NCI-H187 treated with DMSO at 0.1 percent for 48 hours (cell line): Measurements from ENCODE around the gene MANEA.

ENCODE experiments used
- DNase-seq: peaks from one replicate; lab custom pipeline; 2025; lab: John Stamatoyannopoulos, UW

MANEA gene

DNA sequence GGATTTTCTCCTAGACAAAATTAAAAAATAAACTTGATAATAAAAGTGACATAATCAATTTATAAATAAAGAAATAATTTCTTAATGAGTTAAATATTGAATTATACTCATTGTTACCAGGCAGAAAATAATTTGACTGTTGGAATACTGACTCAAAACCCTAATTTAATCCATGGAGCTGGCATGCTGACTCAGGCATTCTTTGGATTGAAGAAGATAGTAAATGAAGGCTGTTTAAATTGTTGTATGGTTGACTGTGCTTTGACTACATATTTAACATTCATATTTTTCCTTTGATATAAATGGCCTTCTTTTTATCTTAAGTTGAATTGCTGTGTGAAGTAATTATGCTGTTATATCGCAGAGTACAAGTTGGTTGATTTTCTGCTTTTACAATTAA lies 11.7 kb downstream of the MANEA start:
- DNase-seq, result no peak

DNA sequence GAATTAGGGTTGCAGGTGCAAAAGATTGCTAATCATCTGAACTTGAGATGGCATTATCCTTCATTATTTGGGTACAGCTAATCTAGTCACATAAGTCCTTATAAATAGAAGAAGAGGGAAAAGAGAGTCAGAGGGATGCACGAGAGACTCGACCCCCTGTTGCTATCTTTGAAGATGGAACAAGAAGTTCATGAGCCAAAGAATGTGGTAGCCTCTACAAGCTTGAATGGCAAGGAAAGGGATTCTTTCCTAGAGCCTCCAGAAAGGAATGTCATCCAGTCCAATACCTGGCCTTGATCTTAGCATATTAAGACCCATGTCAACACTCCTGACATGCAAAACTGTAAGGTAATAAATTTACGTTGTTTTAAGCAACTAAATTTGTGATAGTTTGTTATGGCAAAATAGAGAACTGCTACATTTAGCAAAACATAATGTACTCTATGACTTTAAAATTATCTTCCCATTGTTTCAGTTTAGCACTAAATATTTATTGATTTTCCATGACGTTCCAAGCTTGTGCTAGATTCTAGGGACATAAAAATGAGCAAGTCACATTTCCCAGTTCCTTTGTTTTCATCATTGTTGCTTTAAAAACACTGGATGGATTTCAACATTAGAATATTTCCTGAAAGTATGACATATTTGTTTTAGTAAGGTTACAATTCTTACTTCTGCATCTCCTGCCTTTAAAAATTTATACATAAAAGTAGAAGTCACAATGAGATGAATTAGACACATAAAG lies 12.7 kb downstream of the MANEA start:
- no peak for DNase-seq

DNA sequence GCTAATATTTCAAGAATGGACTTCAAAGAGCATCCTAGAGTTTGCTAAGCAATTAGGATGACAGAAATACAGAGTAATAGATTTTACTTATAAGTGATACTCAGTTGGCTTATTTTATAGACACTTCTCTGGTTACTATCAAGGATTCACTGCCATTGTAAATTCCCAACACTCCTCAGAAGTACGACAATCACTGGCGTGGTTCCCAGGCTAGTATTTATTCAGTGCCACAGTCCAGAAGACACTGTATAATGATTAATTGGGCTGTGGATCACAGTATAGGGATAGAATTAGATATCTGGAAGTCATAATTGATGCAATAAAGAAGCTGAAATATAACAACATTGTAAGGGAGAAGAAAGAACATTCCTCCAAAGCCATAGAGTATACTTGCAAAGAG lies 15.7 kb downstream of the MANEA start:
- DNase-seq, result no peak

DNA sequence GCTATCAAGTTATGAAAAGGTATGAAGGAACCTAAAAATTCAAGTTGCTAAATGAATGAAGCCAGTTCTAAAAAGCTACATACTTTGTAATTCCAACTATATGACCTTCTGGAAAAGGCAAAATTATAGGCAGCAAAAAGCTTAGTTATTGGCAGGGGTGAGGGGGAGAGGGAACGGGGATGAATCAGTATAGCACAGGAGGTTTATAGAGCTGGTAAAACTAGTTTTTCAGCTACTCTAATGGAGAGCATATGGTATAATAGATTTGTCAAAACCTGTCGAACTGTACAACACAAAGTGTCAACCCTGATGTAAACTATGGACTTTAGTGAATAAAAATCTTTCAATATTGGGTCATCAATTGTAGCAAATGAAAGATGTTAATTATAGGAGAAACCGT lies 18.7 kb downstream of the MANEA start:
- no peak for DNase-seq

DNA sequence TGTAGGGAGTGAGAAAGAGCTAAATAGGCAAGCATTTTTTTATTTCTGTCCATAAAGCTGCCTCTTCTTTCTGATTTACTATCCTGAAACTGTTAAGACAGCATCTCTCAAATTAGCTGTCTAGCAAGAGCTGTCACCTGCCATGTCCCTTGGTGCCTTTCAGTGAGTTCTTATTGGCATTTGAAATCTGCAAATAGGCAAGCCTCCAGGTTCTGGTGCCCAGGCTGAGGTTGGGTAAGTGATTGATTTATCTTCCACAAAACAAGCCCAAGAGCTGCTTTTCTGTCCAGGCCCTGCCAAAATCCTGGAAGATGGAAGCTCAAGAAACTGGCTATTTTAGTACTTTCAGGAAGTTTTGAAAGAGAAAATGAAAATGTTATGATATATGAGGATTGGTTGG lies 22.4 kb downstream of the MANEA start:
- DNase-seq, result no peak

DNA sequence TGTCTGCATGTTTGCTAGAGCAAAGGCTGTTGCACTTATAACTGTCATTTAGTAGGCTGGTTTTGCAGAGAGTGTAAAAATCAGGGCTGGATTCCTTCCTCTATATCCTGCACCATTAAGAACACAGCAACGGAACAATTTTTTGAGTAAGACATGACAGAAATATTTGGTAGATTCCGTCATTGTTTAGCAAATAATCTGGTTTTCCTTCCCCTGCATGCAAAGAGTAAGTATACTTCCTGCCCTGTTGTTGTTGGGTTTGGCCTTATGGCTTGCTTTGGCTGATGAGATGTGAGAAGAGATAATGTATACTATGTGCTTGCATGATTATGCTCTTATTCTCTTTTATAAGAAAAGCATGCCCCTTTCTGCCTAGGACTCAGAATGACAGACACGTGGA lies 23.8 kb downstream of the MANEA start:
- no peak for DNase-seq

DNA sequence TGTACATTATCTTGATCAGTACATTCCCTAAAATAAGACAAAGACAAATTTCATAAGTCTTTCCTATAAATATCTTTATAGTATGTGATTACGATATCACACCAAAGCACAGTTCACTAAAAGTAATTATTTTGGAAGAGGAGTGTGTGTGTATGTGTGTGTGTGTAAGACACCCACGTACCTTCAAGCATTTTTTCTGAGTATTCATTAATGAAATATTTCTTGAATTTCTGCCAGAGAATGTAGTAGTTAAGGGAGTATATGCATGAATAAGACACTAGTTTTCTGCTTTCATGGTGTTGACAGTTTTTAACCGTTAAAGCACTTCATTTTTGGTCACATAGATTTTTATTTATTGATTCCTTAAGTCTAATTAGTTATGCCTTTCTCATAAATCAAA lies 36.8 kb downstream of the MANEA start:
- DNase-seq, result no peak

DNA sequence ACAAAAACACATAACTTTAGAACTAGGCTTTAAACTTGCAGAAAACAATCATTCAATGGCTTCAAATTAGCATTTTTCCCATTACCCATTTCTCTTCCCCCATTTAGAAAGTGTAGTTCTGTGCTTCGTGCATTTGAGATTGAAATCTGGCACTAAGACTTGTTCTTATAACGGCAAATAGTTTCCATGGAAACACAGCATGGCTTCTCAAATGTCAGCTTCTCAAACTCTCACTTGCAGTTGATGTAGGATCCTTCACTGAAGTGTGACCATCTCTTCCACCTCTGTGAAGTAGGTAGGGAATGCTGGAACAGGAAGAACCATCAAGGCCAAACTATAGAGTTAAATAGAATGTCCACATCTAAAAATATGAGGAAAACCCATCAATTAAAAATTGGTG lies 52.2 kb downstream of the MANEA start:
- peak; percentile 38 for DNase-seq

DNA sequence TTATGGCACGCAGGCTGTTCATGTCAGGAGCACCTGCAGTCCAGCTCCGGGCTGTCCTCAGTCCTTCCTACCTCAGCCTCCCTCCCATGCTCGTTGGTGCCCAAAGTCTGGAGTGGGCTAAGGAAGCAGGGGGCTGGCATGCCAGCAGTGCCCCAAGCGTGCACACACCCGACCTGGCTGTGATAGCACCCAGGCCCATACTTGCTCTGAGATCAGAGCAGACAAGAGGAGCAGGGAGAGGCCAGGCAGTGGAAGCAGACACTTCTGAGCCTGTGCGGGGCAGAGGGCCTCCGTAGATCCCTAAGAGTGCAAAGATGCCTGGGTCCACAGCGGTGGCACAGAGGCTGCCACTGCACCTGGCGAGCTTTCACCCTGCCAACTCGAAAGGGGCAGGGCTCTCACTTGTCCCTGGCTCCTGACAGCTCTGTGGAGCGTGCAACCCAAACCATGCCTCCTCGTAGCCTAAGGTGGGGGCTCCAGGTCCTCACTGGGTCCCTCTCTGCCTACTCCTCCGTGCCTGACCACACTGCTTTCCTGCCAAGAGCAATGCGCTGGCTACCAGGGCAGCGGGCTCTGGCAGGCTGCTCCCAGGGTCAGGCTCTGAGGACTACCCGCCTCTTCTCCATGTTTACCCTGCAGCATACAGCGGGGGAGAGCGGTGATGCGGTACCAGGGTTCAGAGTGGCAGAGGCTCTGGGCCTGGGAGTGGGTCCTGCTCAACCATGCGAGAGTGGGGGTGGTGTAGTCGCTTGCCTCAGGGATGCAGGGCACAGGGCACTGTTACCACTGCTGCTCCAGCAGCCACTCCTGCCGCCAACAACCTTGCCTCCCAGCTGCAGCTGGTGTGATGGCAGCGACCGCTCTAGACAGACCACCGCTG lies 59.5 kb downstream of the MANEA start:
- no peak for DNase-seq

DNA sequence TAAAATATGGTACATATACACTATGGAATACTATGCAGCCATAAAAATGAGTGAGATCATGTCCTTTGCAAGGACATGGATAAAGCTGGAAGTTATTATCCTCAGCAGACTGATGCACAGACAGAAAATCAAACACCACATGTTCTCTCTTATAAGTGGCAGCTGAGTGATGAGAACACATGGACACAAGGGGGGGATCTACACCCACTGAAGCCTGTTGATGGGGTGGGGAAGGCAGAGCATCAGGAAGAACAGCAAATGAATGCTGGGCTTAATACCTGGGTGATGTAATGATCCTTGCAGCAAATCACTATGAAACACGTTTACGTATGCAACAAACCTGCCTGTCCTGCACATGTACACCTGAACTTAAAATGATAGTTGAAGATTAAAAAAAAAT lies 71.3 kb downstream of the MANEA start:
- DNase-seq, result no peak

DNA sequence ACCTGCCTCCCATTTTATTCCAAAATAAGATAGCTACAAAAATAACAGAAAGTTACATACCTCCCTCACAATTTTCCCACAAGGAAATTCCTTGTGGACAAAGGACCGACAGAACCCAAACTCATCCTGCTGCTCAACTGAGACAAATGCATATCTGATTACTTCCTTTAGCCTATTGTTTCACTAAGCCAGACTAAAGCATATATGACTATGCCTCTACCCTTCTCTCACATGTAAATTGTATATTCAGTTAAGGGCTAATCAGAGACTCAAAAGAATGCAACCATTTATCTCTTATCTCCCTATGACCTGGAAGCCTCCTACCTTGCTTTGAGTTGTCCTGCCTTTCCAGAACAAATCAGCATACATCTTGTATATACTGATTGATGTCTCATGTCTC lies 72.1 kb downstream of the MANEA start:
- no peak for DNase-seq

DNA sequence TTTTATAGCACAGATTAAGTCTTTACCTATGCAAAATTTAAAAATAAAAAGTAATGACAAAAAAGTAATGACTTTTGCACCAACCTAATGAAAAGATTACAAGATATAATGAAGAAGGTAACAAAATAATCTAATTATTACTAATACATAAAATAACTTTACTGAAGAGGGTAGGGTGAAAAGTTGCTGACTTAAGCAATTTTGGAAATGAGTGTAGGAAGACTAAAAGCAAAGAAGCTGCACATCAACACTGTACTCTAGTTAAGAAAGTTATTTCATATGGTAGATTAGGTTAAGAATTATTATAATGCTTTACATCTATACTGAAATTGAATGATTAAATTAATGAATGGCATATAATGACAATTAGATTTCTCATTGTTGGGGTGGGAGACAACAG lies 76.8 kb downstream of the MANEA start:
- no peak for DNase-seq

DNA sequence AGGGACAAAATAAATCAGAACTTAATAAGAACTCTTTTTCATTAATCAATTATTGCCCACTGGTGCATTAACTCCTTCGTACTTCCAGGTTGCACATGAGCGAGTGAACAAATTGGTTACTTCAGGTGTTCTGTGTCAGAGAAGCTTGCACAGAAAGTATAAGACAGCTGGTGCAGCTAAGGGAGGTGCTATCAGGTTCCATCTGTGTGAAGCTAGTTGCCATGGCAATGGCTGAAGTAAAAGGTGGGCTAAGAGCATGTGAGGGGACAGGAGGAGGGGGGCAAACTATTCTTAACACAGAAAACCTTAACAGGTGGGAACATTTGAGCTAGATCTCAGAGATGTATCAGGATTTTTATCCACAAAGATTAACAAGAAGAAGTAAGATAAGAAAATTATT lies 81.6 kb downstream of the MANEA start:
- DNase-seq, result no peak
